Measurements from ENCODE around the gene PHLDA2.

GRCh38 chr11:2885017-2885677 is 44.1 kb downstream of the PHLDA2 start:
- peak in 1 of 2 experiments; percentile 59; a peak in 2 of 4 replicates for TF ChIP-seq CTCF (conservative IDR thresholded peaks at IDR 0.05; ENCODE audit: low read depth in 2 of 2)
- TF ChIP-seq POLR2AphosphoS5 (IDR thresholded peaks at IDR 0.05; ENCODE audit: low read depth): no peak
